Activated CD4-positive, alpha-beta T cell treated with anti-CD3 and anti-CD28 coated beads, Interleukin-2, amount 10 ng/mL, durations not matched to agents 7 days and 5 days (primary cell): ENCODE results near the gene KRT85. TPM values are rescaled to one million over a fixed set of nuclear protein-coding genes. Genes with fewer than 3 reads are reported as not detected.

Source experiments
- CTCF ChIA-PET: fragments of 350-600 bp; sonication (Branson Sonifier 250); formaldehyde crosslinking; loops from one replicate; lab custom pipeline; 2021; ENCODE audit warnings: antibody characterized with exemption; lab: Charles Lee
- POLR2A ChIA-PET: fragments of 350-600 bp; sonication (Branson Sonifier 250); formaldehyde crosslinking; loops from one replicate; lab custom pipeline; 2021; ENCODE audit warnings: antibody characterized with exemption; lab: Charles Lee
- DNase-seq: peaks from one replicate; pipeline ENCODE4 v3.0.0-alpha.2; 2020
- H3K27ac Mint-ChIP-seq: one replicate; pipeline ENCODE4 v1.8.0; 2021; ENCODE audit warnings: mild to moderate bottlenecking, moderate library complexity, mixed read lengths
- H3K27me3 Mint-ChIP-seq: one replicate; pipeline ENCODE4 v1.8.0; 2021; ENCODE audit warnings: mixed read lengths
- H3K36me3 Mint-ChIP-seq: one replicate; pipeline ENCODE4 v1.8.0; 2021; ENCODE audit warnings: low read depth, mixed read lengths
- H3K4me1 Mint-ChIP-seq: one replicate; pipeline ENCODE4 v1.8.0; 2021; ENCODE audit warnings: mixed read lengths
- H3K4me3 Mint-ChIP-seq: one replicate; pipeline ENCODE4 v1.8.0; 2021; ENCODE audit warnings: mild to moderate bottlenecking, moderate library complexity, mixed read lengths
- H3K9me3 Mint-ChIP-seq: one replicate; pipeline ENCODE4 v1.8.0; 2021; ENCODE audit warnings: mixed read lengths
- total RNA-seq, 2 experiments: library from RNA; stranded (reverse); gene quantifications; one replicate each; pipeline ENCODE4 v1.2.3, GENCODE V29; 2021

Gene KRT85
- total RNA-seq, 2 experiments from 2014 or later, result not detected

GRCh38 chr12:52390739-52391617 is 23.7 kb upstream of the KRT85 start:
- Mint-ChIP-seq H3K4me1 (no peaks in the 10 kb centered on the region), H3K27me3 (no peaks in the 10 kb centered on the region), H3K36me3 (no peaks in the 10 kb centered on the region), H3K9me3 (no peaks in the 10 kb centered on the region), H3K27ac (no peak overlapping the region), H3K4me3 (no peak overlapping the region)
- peak; percentile 16 for DNase-seq
- CTCF ChIA-PET, result interaction anchor here (0.7 to 1.1 kb wide), 2 partner anchors 18 to 169 kb away, joined by 3 to 4 read pairs; no protein-coding TSS in a partner anchor
- POLR2A ChIA-PET, result no interaction called here

DNA sequence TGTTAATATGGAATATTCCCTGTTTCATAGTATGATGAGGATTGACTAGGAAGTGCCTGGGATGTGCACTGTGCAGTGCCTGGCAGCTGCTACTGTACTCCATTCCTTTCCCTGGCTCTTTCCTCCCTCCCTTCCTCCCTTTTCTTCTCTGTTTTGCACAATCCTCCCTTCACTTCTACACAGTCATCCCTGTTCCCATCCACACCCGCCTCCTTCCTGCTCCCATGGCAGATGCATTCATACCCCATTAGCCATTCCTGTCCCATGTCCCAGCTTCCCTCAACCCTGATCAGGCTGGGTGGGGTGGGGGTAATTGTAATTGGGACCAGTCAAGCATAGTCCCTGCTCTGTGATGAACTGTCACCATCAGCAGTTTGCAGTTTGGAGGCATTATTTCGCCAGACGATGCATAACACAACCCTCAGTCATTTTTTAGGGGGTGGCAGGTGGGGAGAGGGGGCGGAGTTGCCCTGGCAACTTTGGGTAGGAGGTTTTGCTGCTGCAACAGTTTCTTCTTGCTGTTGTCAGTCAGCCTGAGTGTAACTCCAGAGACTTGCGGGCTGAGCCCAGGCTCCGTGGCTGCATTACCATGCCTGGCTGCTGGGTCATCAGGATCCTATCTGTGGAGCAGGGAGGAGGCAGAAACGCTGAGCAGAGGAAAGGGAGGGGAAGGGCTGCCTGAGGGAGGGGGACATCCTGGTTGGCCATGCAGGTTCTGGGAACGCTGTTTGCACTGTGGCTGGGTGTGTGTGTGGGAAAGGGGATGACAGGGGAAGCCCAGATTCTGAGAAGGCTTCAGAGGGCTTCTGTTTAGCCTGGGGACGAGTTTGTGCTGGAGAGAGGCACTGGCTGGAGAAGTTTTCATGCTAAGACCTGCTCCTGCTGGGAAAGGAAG is 22.3 kb upstream of the KRT85 start:
- Mint-ChIP-seq H3K4me1 (no peaks in the 10 kb centered on the region), H3K9me3 (no peaks in the 10 kb centered on the region), H3K36me3 (no peaks in the 10 kb centered on the region), H3K27ac (no peak overlapping the region), H3K4me3 (no peak overlapping the region), H3K27me3 (no peaks in the 10 kb centered on the region)
- ChIA-PET POLR2A (no interaction called here), CTCF (no interaction called here)
- no peak for DNase-seq

GRCh38 chr12:52387859-52388258 is 20.6 kb upstream of the KRT85 start:
- no peaks in the 10 kb centered on the region for H3K27me3 Mint-ChIP-seq
- ChIA-PET POLR2A (no interaction called here), CTCF (no interaction called here)
- no peaks in the 10 kb centered on the region for H3K9me3 Mint-ChIP-seq
- no peak overlapping the region for H3K4me3 Mint-ChIP-seq
- H3K4me1 Mint-ChIP-seq, result peaks cover 7% of the 10 kb centered on the region
- DNase-seq, result no peak
- no peaks in the 10 kb centered on the region for H3K36me3 Mint-ChIP-seq
- no peak overlapping the region for H3K27ac Mint-ChIP-seq

DNA sequence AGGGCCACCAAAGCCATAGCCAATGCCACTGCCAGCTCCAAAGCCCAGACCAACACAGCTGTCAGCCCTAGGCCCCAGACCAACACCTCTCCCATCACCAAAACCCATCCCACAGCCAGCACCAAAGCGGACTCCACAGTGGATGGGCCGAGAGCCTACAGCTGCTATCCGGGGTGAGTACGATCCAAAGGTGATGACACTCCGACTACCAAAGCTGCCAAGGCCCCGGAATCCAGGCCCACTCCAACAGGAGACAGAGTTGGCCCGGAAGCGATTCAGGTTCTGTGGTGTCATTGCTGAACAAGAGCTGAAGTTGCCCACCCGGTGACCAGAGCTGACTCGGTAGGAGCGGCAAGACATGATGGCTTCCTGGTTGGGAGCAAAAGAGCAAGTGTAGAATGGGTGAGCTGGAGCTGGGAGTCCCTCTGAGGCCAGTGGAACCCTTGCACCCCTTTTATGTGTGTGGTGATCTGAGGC is 18.0 kb upstream of the KRT85 start, which contains the start of gene KRT84:
KRT84 (minus strand) TSS at position 427 of the 477 bp plus-strand sequence; CDS start at position 360, 67 bp downstream.
- Mint-ChIP-seq H3K4me1 (peaks cover 17% of the 10 kb centered on the region), H3K36me3 (no peaks in the 10 kb centered on the region), H3K27me3 (no peaks in the 10 kb centered on the region), H3K27ac (no peak within 1 kb of the TSS), H3K4me3 (no peak within 1 kb of the TSS), H3K9me3 (no peaks in the 10 kb centered on the region)
- POLR2A ChIA-PET, result no interaction called here
- no peak for DNase-seq
- CTCF ChIA-PET, result no interaction called here

DNA sequence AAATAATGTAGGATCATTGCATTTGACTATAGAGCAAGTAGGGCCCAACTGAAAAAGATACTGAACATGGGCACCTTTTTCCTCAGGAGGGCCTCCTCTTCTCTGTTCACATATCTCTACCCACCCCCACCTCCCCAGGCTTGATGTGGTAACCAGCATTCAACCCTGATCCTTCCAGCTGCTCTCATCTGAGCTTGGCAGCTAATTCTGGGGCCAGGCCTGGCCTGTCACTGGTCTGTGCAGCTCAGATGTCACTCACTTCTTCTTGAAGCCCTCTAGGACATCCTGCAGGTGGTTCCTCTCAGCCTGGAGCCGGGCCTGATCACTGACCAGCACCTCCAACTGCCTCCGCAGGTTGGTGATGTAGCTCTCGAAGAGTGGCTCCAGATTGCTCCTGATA is 16.1 kb upstream of the KRT85 start:
- DNase-seq, result no peak
- Mint-ChIP-seq H3K36me3 (no peaks in the 10 kb centered on the region), H3K27ac (no peak overlapping the region), H3K27me3 (no peaks in the 10 kb centered on the region), H3K4me1 (peaks cover 17% of the 10 kb centered on the region), H3K4me3 (no peak overlapping the region), H3K9me3 (no peaks in the 10 kb centered on the region)
- ChIA-PET POLR2A (no interaction called here), CTCF (interaction anchor here (0.9 to 1.1 kb wide), 2 partner anchors 11 to 502 kb away, joined by 3 to 4 read pairs; no protein-coding TSS in a partner anchor)

GRCh38 chr12:52382854-52383253 is 15.6 kb upstream of the KRT85 start:
- H3K9me3 Mint-ChIP-seq, result no peaks in the 10 kb centered on the region
- peak; percentile 16 for DNase-seq
- no peak overlapping the region for H3K27ac Mint-ChIP-seq
- ChIA-PET CTCF (interaction anchor here (1.1 to 1.9 kb wide), 2 partner anchors 10 to 502 kb away, joined by 3 to 6 read pairs; no protein-coding TSS in a partner anchor), POLR2A (no interaction called here)
- H3K36me3 Mint-ChIP-seq, result no peaks in the 10 kb centered on the region
- H3K27me3 Mint-ChIP-seq, result no peaks in the 10 kb centered on the region
- H3K4me1 Mint-ChIP-seq, result peaks cover 17% of the 10 kb centered on the region
- no peak overlapping the region for H3K4me3 Mint-ChIP-seq

DNA sequence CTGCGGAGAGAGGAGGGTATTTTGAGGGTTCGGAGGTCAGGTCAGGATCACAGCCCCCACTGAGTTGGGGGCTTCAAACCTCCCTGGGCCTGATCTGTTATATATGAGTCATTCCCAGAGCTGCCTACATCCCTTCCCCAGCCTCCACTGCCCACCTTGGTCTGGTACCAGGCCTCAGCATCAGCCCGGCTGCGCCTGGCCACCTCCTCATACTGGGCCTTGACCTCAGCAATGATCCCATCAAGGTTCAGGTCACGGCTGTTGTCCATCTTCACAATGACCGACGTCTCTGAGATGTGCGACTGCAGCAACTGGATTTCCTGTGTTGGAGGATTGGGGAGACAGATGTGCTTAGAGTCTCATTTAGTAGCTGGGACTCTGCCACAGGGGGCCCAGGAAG is 13.9 kb upstream of the KRT85 start:
- no peaks in the 10 kb centered on the region for H3K9me3 Mint-ChIP-seq
- H3K36me3 Mint-ChIP-seq, result no peaks in the 10 kb centered on the region
- no peak overlapping the region for H3K4me3 Mint-ChIP-seq
- DNase-seq, result no peak
- H3K4me1 Mint-ChIP-seq, result peaks cover 17% of the 10 kb centered on the region
- H3K27me3 Mint-ChIP-seq, result no peaks in the 10 kb centered on the region
- CTCF ChIA-PET, result interaction anchor here (1.0 to 1.9 kb wide), 3 partner anchors 9 to 234 kb away, joined by 3 to 6 read pairs (median 4); no protein-coding TSS in a partner anchor
- POLR2A ChIA-PET, result no interaction called here
- H3K27ac Mint-ChIP-seq, result no peak overlapping the region

- H3K27ac Mint-ChIP-seq, result no peak overlapping the region
- H3K4me1 Mint-ChIP-seq, result peaks cover 17% of the 10 kb centered on the region
- H3K4me3 Mint-ChIP-seq, result no peak overlapping the region
- ChIA-PET CTCF (interaction anchor here (1.2 kb wide), 1 partner anchor 492 kb away, joined by 3 read pairs; no protein-coding TSS in a partner anchor), POLR2A (no interaction called here)
- peaks cover 5% of the 10 kb centered on the region for H3K27me3 Mint-ChIP-seq
- no peaks in the 10 kb centered on the region for H3K9me3 Mint-ChIP-seq
- H3K36me3 Mint-ChIP-seq, result no peaks in the 10 kb centered on the region
- peak; percentile 15 for DNase-seq
Observed at GRCh38 chr12:52380271-52380694, 13.0 kb upstream of the KRT85 start.

- H3K4me1 Mint-ChIP-seq, result peaks cover 17% of the 10 kb centered on the region
- no peak for DNase-seq
- H3K36me3 Mint-ChIP-seq, result no peaks in the 10 kb centered on the region
- no peak overlapping the region for H3K27ac Mint-ChIP-seq
- CTCF ChIA-PET, result no interaction called here
- peaks cover 6% of the 10 kb centered on the region for H3K27me3 Mint-ChIP-seq
- H3K9me3 Mint-ChIP-seq, result no peaks in the 10 kb centered on the region
- H3K4me3 Mint-ChIP-seq, result no peak overlapping the region
- POLR2A ChIA-PET, result no interaction called here
Observed at GRCh38 chr12:52379536-52379935, 12.3 kb upstream of the KRT85 start.

- CTCF ChIA-PET, result interaction anchor here (1.2 kb wide), 1 partner anchor 488 kb away, joined by 3 read pairs; no protein-coding TSS in a partner anchor
- Mint-ChIP-seq H3K4me1 (peaks cover 13% of the 10 kb centered on the region), H3K27me3 (peaks cover 16% of the 10 kb centered on the region), H3K4me3 (no peak overlapping the region), H3K36me3 (no peaks in the 10 kb centered on the region), H3K9me3 (no peaks in the 10 kb centered on the region), H3K27ac (no peak overlapping the region)
- POLR2A ChIA-PET, result no interaction called here
- no peak for DNase-seq
Observed at GRCh38 chr12:52378091-52378490, 10.8 kb upstream of the KRT85 start.

DNA sequence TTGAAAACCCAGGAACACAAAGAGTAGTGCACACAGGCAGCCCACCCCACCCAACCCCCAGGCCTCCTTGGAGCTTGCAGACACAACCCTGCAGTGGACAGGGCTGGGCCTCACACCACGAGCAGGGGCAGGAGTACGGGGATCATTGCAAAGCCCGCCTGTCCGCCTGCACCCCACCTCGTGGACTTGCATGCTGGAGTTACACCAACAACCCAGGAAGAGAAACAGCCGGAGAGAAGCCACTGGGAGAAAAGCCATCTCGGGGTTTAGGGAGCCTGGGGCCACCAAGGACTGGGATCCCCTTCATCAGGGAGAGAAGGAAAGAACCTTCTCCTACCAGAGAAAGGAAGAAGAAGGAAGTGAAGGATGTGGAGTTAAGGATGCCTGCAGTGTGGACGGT is 10.0 kb upstream of the KRT85 start:
- ChIA-PET POLR2A (no interaction called here), CTCF (interaction anchor here (1.2 kb wide), 1 partner anchor 489 kb away, joined by 3 read pairs; no protein-coding TSS in a partner anchor)
- no peaks in the 10 kb centered on the region for H3K9me3 Mint-ChIP-seq
- no peaks in the 10 kb centered on the region for H3K36me3 Mint-ChIP-seq
- peaks cover 16% of the 10 kb centered on the region for H3K27me3 Mint-ChIP-seq
- H3K4me3 Mint-ChIP-seq, result no peak overlapping the region
- no peak overlapping the region for H3K27ac Mint-ChIP-seq
- H3K4me1 Mint-ChIP-seq, result peaks cover 4% of the 10 kb centered on the region
- DNase-seq, result no peak
